Small intestine (tissue), 7 donors: ENCODE results near the gene SYCE3. TPM values are rescaled to one million over a fixed set of nuclear protein-coding genes. Genes with fewer than 3 reads are reported as not detected.

Source experiments
- DNase-seq, 2 donors: peaks; one replicate each; pipeline versions ENCODE4 v3.0.0 to v3.0.0-alpha.2; 2013
- FAIRE-seq: peaks from 2 replicates; lab custom pipeline; 2012; peaks lifted over from hg19 to GRCh38; lab: Jason Lieb, UNC
- H3K27ac ChIP-seq, 3 donors: one replicate each; pipeline ENCODE4 v1.5.1; 2013; ENCODE audit warnings: low read length in 2 of 3, mild to moderate bottlenecking in 2 of 3, control low read depth in 1 of 3, inconsistent platforms in 1 of 3, low read depth in 1 of 3, moderate library complexity in 1 of 3
- H3K27me3 ChIP-seq, 3 donors: one replicate each; pipeline ENCODE4 v1.6.1; 2013; ENCODE audit warnings: low read length in 3 of 3, inconsistent platforms in 1 of 3; ENCODE audit not compliant: control insufficient read depth in 3 of 3, insufficient read depth in 3 of 3
- H3K36me3 ChIP-seq, 3 donors: one replicate each; pipeline ENCODE4 v1.6.1; 2013; ENCODE audit warnings: low read length in 3 of 3, inconsistent platforms in 1 of 3, low read depth in 1 of 3, mild to moderate bottlenecking in 1 of 3, moderate library complexity in 1 of 3; ENCODE audit not compliant: control insufficient read depth in 3 of 3, insufficient read depth in 2 of 3
- H3K4me1 ChIP-seq, 3 donors: one replicate each; pipeline ENCODE4 v1.6.1; 2013; ENCODE audit warnings: low read length in 2 of 3, inconsistent platforms in 1 of 3, low read depth in 1 of 3, mild to moderate bottlenecking in 1 of 3, moderate library complexity in 1 of 3; ENCODE audit not compliant: control insufficient read depth in 3 of 3, insufficient read depth in 2 of 3
- H3K4me3 ChIP-seq, 3 donors: one replicate each; pipeline ENCODE4 v1.5.1; 2013; ENCODE audit warnings: low read length in 3 of 3, control low read depth in 1 of 3, inconsistent platforms in 1 of 3, low read depth in 1 of 3, mild to moderate bottlenecking in 1 of 3, moderate library complexity in 1 of 3
- H3K9me3 ChIP-seq, 2 donors: one replicate each; pipeline ENCODE4 v1.6.1; 2013; ENCODE audit warnings: low read depth in 1 of 2, low read length in 1 of 2; ENCODE audit not compliant: control insufficient read depth in 2 of 2, insufficient read depth in 1 of 2
- whole genome bisulfite sequencing, 3 donors: extraction: QIAGEN DNeasy Blood & Tissue Kit; methylation state at CpG; one replicate each; pipeline ENCODE4 v1.1.7; 2013; 5-methylcytosine and 5-hydroxymethylcytosine counted together
- polyA plus RNA-seq, 4 donors: library from polyadenylated mRNA; stranded (reverse) in 3 of 4; unstranded in 1 of 4; fragments of 200-250 nt in 3 of 4; fragments of 120-200 nt in 1 of 4; gene quantifications; one replicate each; pipeline versions ENCODE4 v1.2.1 to v1.2.3, GENCODE V29; 2013
- donor health status: healthy with polysubstance abuse.
- donor health status: control.
- donor health status: control.
- donor health status: Bipolar disorder and iron deficiency.
- donor health status: healthy.

The SYCE3 gene
- polyA plus RNA-seq, 4 donors, result 0.33 TPM; not detected in 3

DNA sequence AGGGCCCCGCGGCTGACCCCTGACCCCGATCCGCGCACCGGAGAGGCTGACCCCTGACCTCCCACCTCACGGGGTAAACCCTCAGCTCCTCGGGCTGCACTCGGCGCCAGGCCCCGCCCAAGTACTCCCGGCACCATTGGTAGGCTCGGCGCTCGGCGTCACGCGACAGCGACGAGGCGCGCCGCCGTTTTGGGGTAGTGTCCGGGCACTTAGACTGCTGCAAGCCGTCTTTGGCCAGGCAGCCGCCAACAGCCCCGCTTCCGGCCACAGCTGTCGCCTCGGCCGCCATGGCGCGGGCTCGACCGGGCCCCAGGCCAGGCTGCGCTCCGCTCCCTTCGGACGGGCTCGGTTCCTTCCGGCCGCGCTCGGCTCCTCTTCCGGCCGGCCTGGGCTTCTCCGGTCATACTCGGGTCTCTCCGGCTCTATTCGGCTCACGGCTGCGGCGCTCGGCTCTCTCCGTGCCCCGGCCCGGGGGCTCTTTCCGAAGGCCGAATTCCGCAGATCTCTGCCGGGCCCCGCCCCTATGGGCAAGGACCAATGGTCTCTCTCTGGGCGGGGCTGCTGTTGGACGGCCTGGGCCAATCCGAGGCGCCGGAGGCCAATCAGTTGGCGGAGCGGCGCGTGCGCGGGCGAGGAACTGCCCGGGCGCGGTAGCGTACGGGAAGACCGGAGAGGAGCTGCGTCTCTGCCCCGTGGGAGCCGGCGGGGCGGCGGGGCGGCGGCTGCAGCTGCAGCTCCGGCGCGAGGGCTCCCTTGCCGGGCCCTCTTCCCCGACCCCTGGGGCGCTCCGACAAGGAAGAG, 20.0 kb upstream of the SYCE3 start, which contains the start of gene CHKB:
CHKB (minus strand) TSS at position 357 of the 801 bp plus-strand sequence; CDS start at position 289, 68 bp downstream.
- peaks cover 0 to 31% (median 0%) of the 10 kb centered on the region in 3 donors for H3K36me3 ChIP-seq

DNA sequence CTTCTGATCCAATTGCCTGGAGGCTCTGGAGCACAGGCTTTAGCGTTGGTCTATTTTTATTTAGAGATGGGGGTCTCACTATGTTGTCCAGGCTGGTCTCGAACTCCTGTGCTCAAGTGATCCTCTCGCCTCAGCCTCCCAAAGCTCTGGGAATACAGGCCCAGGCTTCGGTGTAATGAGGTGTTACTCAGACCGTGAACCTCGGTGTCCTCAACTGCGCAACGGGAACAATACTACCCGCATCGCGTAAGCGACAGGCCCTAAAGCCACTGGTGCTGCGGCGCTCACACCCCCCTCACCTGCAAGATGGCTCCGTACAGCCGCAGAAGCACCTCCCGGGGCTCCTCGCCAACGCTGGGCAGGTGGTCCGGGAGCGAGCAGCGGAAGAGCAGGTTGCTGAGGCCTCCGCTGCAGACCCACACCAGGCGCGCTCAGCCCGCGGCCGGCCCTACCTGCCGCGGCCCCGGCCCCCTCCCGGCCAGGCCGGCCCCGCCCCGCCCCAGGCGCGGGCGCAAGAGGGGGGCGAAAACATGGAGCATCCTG, 19.3 kb upstream of the SYCE3 start:
- Histone ChIP-seq H3K9me3 (no peaks in the 10 kb centered on the region), H3K4me3 (peak overlapping the region; percentile 71 to 96 (median 81)), H3K36me3 (peaks cover 0 to 33% (median 0%) of the 10 kb centered on the region in 3 donors), H3K27ac (peak overlapping the region; percentile 97 to 99 (median 98)), H3K27me3 (peaks cover 0 to 3% (median 0%) of the 10 kb centered on the region in 3 donors), H3K4me1 (peaks cover 7 to 25% (median 7%) of the 10 kb centered on the region in 3 donors)
- peak in 1 of 2 donors; percentile 25 for DNase-seq
- no peak for FAIRE-seq
- WGBS, 3 donors, result 6 to 8% (median 6%) methylated on average over 23 to 39 of the region's 39 CpGs

More for the DNA sequence above, 20.0 kb upstream of the SYCE3 start, which contains the start of gene CHKB:
- Histone ChIP-seq H3K4me3 (peak within 1 kb of the TSS; percentile 81 to 96 (median 82)), H3K4me1 (peaks cover 7 to 25% (median 7%) of the 10 kb centered on the region in 3 donors), H3K27me3 (peaks cover 0 to 3% (median 0%) of the 10 kb centered on the region in 3 donors), H3K9me3 (no peaks in the 10 kb centered on the region), H3K27ac (peak within 1 kb of the TSS; percentile 97 to 99 (median 98))
- FAIRE-seq, result peak; percentile 5
- WGBS, 3 donors, result 0% methylated on average over 36 to 96 of the region's 96 CpGs
- DNase-seq, result peak; percentile 99

DNA sequence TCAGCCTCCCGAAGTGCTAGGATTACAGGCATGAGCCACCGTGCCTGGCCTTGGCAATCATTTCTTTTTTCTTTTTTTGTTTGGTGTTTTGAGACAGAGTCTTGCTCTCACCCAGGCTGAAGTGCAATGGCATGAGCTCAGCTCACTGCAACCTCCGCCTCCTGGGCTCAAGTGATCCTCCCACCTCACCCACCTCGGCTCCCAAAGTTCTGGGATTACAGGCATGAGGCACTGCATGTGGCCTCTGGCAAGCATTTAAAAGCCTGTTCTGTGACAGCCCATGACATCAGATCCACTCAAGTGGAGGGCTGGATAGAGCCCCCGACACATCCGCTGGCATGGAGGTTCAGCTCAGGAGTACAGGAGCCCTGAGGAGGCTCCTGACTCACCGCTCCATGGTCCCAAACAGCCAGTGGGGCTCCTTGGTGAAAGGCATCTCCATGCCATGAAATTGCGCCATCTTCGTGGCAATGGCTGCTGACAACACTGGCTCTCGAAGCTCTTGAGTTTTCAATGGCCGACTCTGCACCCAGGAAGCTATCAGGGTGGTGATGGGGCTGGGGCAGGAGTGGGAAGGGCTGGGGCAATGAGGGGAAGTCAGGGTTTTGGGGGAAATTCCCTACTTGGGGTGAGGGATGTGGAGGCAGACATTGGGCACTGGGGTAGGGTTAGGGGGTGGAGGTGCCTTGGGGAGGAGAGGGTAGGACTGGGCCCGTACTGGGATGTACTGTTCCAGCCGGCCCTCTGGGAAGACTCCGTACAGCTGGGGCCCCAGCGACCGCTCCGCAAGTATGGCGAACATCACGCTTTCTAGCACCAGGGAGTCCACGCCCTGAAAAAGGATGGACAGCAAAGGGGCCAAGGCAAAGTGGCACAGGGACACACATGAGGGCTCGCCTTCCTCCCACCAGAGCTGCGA, 18.6 kb upstream of the SYCE3 start:
- no peak for FAIRE-seq
- Histone ChIP-seq H3K27ac (peak overlapping the region in 1 of 3 donors; percentile 98), H3K36me3 (peaks cover 0 to 37% (median 0%) of the 10 kb centered on the region in 3 donors), H3K4me1 (peaks cover 7 to 25% (median 7%) of the 10 kb centered on the region in 3 donors), H3K9me3 (no peaks in the 10 kb centered on the region), H3K4me3 (peak overlapping the region; percentile 71 to 96 (median 81)), H3K27me3 (no peaks in the 10 kb centered on the region)
- DNase-seq, result no peak
- 89 to 91% (median 91%) methylated on average over 22 of the region's 22 CpGs for WGBS, 3 donors

DNA sequence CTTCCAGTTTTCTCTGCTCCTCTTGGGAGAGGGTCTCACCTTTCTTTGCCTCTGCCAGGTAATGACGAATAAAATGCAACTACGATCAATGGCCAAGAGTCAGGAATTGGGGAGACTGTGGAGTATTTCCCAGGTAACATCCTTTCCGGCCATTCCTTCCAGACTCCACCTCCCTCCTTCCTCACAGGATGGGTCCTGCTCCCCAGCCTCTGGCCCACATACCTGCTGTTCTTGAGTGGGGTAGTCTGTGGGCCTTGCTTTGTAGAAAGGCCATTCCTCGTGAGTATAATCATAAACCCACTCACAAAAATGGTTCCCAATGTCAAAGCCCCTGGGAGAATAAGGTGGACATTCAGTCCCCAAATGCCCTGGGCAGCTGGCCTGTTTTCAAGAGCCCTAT, 17.0 kb upstream of the SYCE3 start:
- 94 to 97% (median 97%) methylated on average over 4 of the region's 4 CpGs for WGBS, 3 donors
- peaks cover 7 to 25% (median 7%) of the 10 kb centered on the region in 3 donors for H3K4me1 ChIP-seq
- FAIRE-seq, result no peak
- H3K36me3 ChIP-seq, result peaks cover 0 to 45% (median 0%) of the 10 kb centered on the region in 3 donors
- no peak overlapping the region for H3K27ac ChIP-seq
- DNase-seq, result no peak
- H3K27me3 ChIP-seq, result no peaks in the 10 kb centered on the region
- H3K9me3 ChIP-seq, result no peaks in the 10 kb centered on the region
- H3K4me3 ChIP-seq, result no peak overlapping the region

DNA sequence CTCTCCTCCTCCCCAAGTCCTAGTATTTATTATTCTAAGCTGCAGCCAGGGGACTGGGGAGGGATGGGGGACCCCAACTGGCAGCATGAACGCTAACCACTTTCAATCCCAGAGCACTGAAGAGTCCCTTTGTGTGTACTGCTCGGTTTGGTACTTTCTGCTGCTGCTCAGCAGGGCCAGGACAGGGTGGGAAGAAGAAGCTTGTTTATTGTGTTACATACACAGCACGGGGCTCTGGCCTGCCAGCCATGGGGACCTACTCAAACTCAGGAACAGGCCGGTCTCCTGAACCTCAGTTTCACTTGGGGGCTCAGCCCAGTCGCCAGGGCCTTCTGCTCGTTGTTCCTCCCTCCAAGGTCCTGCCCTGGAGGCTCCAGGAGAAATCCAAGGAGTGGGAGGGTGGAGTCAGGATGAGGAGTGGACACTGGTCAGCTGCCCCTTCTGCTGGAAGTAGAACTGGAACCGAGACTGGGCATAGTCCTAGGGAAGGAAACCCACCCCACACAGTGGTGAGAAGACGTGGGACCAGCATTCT, 16.1 kb upstream of the SYCE3 start:
- Histone ChIP-seq H3K27ac (peak overlapping the region in 1 of 3 donors; percentile 50), H3K4me1 (peaks cover 7 to 25% (median 7%) of the 10 kb centered on the region in 3 donors), H3K4me3 (no peak overlapping the region), H3K27me3 (no peaks in the 10 kb centered on the region), H3K9me3 (no peaks in the 10 kb centered on the region), H3K36me3 (peaks cover 0 to 50% (median 0%) of the 10 kb centered on the region in 3 donors)
- DNase-seq, result no peak
- FAIRE-seq, result no peak
- 58 to 72% (median 63%) methylated on average over 7 to 8 of the region's 8 CpGs for WGBS, 3 donors

DNA sequence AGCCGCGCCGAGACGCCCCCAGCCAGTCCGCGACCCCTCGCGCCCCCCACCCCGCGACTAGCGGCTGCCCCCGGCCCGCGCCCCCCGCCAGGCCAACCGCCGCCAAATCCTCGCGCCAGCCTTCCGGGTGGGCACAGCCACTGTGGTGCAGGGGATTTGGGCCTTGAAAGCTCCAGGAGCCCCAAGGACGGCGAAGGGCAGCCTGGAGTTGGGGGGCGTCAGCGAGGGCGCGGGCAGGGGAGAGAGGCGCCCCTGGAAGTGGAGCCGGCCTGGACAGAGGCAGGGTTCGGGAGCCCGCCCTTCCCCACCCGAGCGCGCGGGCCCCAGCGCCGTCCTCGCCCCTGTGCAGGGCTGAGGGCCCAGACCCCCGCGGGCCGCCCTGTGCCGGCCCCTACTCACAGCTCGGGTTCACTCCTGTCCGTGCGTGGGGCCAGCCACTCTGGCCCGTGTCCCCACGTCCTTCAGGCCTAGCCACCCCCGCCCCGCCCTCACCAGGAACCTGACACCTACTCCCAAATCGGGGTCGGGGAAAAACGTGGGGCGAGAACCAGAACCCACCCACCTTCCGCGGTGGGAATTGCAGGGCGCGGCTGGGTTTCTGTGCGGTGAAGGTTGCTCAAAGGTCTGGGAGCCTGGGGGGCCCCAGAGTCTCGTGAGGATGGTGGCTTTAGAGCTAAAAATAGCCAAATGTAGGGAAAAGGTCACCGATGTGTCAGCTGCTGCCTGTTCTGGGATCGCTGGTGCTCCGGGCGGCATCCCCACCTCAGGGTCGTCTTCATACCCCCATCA, 15.5 kb upstream of the SYCE3 start, which contains the start of gene CPT1B:
CPT1B (minus strand) TSS at position 441 of the 789 bp plus-strand sequence. CDS start 512 bp downstream, outside the sequence.
- peak within 1 kb of the TSS in 1 of 3 donors; percentile 0 for H3K4me3 ChIP-seq
- peak within 1 kb of the TSS in 1 of 3 donors; percentile 50 for H3K27ac ChIP-seq
- H3K4me1 ChIP-seq, result peaks cover 2 to 25% (median 7%) of the 10 kb centered on the region in 3 donors
- no peaks in the 10 kb centered on the region for H3K27me3 ChIP-seq
- peaks cover 0 to 57% (median 0%) of the 10 kb centered on the region in 3 donors for H3K36me3 ChIP-seq
- WGBS, 3 donors, result 21 to 27% (median 25%) methylated on average over 52 to 63 of the region's 63 CpGs
- DNase-seq, result peak in 1 of 2 donors; percentile 90
- no peaks in the 10 kb centered on the region for H3K9me3 ChIP-seq
- FAIRE-seq, result no peak

DNA sequence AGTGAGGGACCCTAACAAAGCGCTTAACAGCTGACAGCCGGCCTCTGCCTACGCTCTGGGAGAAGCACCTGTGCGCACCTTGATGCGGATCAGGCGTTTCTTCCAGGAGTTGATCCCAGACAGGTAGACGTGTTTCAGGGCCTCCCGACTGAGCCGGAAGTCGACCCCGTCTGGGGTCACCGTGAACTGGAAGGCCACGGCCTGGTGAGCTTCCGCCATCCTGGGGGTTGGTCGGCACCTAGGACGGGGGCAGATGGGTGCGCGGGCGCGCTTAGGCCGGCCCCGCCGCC, 14.9 kb upstream of the SYCE3 start:
- H3K27ac ChIP-seq, result no peak overlapping the region
- FAIRE-seq, result no peak
- H3K4me3 ChIP-seq, result no peak overlapping the region
- H3K27me3 ChIP-seq, result no peaks in the 10 kb centered on the region
- DNase-seq, result peak in 1 of 2 donors; percentile 44
- WGBS, 3 donors, result 47 to 70% (median 66%) methylated on average over 23 of the region's 23 CpGs
- H3K36me3 ChIP-seq, result peaks cover 0 to 62% (median 0%) of the 10 kb centered on the region in 3 donors
- peaks cover 2 to 25% (median 7%) of the 10 kb centered on the region in 3 donors for H3K4me1 ChIP-seq
- H3K9me3 ChIP-seq, result no peaks in the 10 kb centered on the region
